LNCaP clone FGC (cell line): ENCODE results near the gene CAPS.
"Not testable (repeated sequence)": the region's sequence is repeated elsewhere in the genome, so short reads cannot be mapped to it uniquely, and the experiment has no call there.

Source experiments
- DNase-seq: peaks from one replicate; pipeline ENCODE4 v3.0.0-alpha.2; 2011; ENCODE audit warnings: low read depth
- H3K4me3 ChIP-seq: 2 replicates; pipeline ENCODE4 v1.5.1; 2011; ENCODE audit warnings: mild to moderate bottlenecking, low read depth, low read length, control low read depth
- CTCF ChIP-seq: IDR thresholded peaks from 2 replicates; pipeline ENCODE4 v1.5.1; 2012; ENCODE audit warnings: mild to moderate bottlenecking; ENCODE audit not compliant: control insufficient read depth, insufficient read depth; ENCODE audit errors: extremely low read depth

Gene CAPS

GRCh38 chr19:5958851-5959122, 44.7 kb downstream of the CAPS start:
- H3K4me3 ChIP-seq = no peak overlapping the region
- TF ChIP-seq CTCF = no peak
- no peak for DNase-seq

- TF ChIP-seq CTCF = no peak
- no peak for DNase-seq
- no peak overlapping the region for H3K4me3 ChIP-seq
Measured at GRCh38 chr19:5959260-5960004, 45.4 kb downstream of the CAPS start.

GRCh38 chr19:5960005-5961001, 46.2 kb downstream of the CAPS start:
- DNase-seq = no peak
- H3K4me3 ChIP-seq = no peak overlapping the region
- TF ChIP-seq CTCF = no peak

GRCh38 chr19:5961641-5961968, 47.6 kb downstream of the CAPS start:
- DNase-seq = not testable (repeated sequence)
- H3K4me3 ChIP-seq = peak overlapping the region; percentile 1; the same call in 1 of the 2 replicates

- H3K4me3 ChIP-seq = peak overlapping the region; percentile 1; the same call in 1 of the 2 replicates
- no peak for TF ChIP-seq CTCF
- DNase-seq = peak; percentile 54
Measured at GRCh38 chr19:5961969-5962945, 48.2 kb downstream of the CAPS start.

- H3K4me3 ChIP-seq, DNase-seq: not testable (repeated sequence)
Measured at GRCh38 chr19:5963259-5963658, 49.2 kb downstream of the CAPS start.

GRCh38 chr19:5963855-5964254, 49.8 kb downstream of the CAPS start:
- no peak for TF ChIP-seq CTCF
- no peak overlapping the region for H3K4me3 ChIP-seq
- DNase-seq = no peak
